Large intestine (tissue), 1 donor: Measurements from ENCODE around the gene FZD8. TPM values are rescaled to one million over a fixed set of nuclear protein-coding genes. Genes with fewer than 3 reads are reported as not detected.

Experiments
- polyA plus RNA-seq: library from polyadenylated mRNA; unstranded; fragments of 120-200 nt; gene quantifications from one replicate; pipeline ENCODE4 v1.2.1, GENCODE V29; 2013

The FZD8 gene
- polyA plus RNA-seq, 1 donor: 5.5 TPM

Other genes with a start within 250 kb of the FZD8 start
- gene GJD4, start 37.0 kb downstream of the FZD8 start, polyA plus RNA-seq: 0.09 TPM